Endometrium (tissue), 2 donors: ENCODE data around the gene NKX3-2.
"Not testable (repeated sequence)": the region's sequence is repeated elsewhere in the genome, so short reads cannot be mapped to it uniquely, and the experiment has no call there.

Experiments used
- FAIRE-seq: peaks from 2 replicates; lab custom pipeline; 2012; peaks lifted over from hg19 to GRCh38; lab: Jason Lieb, UNC
- donor health status: control.
- donor health status: control.

Gene NKX3-2

GRCh38 chr4:13543839-13544605 is at the start of gene NKX3-2:
Gene NKX3-2 (minus strand): TSS chr4:13544508. CDS start chr4:13544414, 94 bp downstream.
- no peak for FAIRE-seq

DNA sequence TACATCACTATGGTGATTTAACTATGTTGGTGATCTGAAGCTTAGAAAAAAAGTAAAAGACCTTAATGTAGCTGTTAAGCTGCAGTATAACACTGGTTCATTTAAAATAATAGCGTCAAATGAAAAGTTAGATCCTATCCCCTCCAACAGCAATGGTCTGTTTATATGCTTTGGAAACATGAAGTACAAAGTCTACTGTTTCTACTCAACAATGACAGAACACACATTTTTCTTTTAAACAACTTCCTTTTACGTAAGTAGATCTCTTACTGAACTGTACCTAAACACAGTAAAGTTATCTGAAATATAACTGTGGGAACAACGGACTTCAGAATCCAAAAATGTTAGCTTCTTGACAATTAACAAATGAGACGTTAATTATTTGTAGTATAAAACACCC is 47.9 kb upstream of the NKX3-2 start:
- no peak for FAIRE-seq

- FAIRE-seq = no peak
Measured at GRCh38 chr4:13590766-13591165, 46.5 kb upstream of the NKX3-2 start.

GRCh38 chr4:13588954-13589353 is 44.6 kb upstream of the NKX3-2 start:
- no peak for FAIRE-seq

GRCh38 chr4:13584481-13584880 is 40.2 kb upstream of the NKX3-2 start:
- FAIRE-seq = no peak

DNA sequence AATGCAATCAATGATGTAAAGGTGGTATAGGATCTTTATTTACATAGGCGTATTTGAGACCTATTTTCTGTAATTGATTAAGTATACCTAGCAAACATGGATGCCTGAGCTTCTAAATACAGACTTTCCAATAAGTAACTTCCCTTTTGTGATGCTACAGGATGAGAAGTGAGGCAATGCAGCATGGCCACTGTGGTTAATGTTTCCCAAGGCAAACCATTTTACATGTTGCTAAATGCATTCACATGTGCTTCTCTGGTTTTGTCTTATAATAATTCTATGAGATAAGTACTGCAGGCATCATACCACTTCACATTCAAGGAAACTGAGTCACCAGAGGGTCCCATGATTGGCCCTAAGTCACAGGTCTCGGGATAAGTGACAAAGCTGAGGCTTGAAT is 35.7 kb upstream of the NKX3-2 start:
- FAIRE-seq = no peak

DNA sequence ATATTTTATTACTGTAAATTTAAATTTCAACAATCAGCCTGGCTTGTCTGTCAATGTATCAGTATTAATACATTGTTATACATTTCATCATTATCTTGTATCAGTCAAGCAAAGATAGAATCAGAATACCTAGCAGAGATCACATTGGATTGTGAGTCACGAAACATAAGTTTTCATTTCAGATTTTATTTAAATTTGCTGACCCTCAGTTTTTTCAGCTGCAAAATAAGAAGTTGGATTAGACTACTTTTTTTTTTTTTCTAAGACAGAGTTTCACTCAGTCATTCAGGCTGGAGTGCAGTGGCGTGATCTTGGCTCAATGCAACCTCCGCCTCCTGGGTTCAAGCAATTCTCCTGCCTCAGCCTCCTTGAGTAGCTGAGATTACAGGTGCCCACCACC is 33.4 kb upstream of the NKX3-2 start:
- FAIRE-seq = no peak

DNA sequence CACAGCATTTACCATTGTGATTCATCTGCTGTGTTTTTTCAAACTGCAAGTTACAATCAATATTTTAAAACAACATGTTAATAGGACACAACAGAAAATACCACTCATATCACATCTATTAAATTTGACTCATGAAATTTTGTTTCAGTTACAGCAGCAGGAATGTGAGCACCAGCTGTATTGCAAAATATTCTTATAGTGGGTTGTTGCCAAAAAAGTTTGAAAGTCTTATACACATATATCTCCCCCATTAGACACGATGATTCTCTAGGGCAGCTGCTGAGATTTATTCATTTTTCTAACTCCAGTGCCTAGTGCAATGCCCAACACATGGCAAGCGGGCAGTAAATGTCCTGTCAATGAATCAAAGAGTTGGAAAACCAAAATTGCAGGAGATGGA is 26.6 kb upstream of the NKX3-2 start:
- FAIRE-seq = no peak

GRCh38 chr4:13567125-13567524 is 22.8 kb upstream of the NKX3-2 start:
- FAIRE-seq = no peak

GRCh38 chr4:13562876-13563275 is 18.6 kb upstream of the NKX3-2 start:
- FAIRE-seq = no peak

GRCh38 chr4:13561673-13562072 is 17.4 kb upstream of the NKX3-2 start:
- no peak for FAIRE-seq

GRCh38 chr4:13560111-13560510 is 15.8 kb upstream of the NKX3-2 start:
- not testable (repeated sequence) for FAIRE-seq

DNA sequence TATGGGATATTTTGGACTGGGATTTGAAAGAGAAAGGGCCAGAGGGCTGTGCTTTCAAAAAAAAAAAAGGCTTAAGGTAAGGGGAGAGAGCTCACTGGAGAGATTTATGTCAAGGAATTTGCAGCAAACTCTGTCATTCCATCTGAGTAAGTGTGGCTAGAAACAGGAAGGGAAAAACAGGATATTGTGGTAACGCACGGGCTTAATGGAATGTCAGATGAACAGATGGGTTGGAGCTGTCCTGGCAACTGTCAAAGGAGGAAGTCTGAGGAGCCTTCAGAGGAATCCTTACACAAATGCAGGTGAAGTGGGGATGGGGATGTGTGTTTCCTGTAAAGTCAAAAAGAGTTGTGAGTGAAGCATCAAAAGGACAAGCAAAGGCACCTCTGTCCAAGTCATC is 15.1 kb upstream of the NKX3-2 start:
- no peak for FAIRE-seq

GRCh38 chr4:13558881-13559280 is 14.6 kb upstream of the NKX3-2 start:
- no peak for FAIRE-seq

DNA sequence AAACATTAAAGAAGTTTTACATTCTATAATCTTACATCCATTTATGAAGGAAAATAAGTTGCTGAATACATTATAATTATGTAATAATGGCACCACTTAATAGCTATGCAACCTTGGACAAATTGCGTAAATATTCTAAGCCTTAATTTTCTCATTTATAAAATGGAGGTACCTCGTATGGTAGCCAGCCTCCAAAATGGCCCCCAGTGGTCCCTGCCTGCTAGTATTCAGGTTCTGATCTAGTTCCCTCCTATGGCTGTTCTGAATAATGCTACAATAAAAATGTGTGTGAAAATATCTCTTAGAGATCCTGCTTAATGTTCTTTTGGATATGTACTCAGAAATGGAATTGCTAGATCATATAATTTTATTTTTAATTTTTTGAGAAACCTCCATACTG is 11.0 kb upstream of the NKX3-2 start:
- FAIRE-seq = no peak

- no peak for FAIRE-seq
Measured at GRCh38 chr4:13553081-13553480, 8.8 kb upstream of the NKX3-2 start.

DNA sequence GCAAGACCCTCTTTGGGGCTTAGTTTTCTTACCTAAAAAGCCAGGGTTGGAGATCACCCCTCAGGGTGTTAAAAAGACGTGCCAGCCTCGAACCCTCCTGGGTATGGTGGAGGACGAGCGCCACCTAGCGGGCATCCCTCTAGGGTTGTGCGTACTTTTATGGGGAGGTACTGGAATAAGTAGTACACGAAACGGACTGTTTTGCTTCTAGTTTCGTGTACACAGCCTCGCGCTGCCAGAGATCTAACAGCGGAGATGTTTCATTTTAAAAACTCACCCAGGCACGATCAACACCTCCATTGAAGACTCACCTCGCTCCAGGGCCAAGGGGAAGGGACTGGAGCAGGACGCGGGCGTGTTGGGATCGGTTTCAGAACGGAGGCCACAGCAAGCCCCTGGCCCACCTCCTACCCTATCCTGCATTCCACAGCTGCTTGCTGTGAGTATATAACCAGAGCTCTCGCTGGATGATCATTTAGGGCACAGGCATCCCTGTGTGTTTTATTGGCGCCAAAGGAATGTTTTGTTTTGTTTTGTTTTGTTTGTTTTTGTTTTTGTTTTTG is 4.8 kb upstream of the NKX3-2 start:
- no peak for FAIRE-seq

DNA sequence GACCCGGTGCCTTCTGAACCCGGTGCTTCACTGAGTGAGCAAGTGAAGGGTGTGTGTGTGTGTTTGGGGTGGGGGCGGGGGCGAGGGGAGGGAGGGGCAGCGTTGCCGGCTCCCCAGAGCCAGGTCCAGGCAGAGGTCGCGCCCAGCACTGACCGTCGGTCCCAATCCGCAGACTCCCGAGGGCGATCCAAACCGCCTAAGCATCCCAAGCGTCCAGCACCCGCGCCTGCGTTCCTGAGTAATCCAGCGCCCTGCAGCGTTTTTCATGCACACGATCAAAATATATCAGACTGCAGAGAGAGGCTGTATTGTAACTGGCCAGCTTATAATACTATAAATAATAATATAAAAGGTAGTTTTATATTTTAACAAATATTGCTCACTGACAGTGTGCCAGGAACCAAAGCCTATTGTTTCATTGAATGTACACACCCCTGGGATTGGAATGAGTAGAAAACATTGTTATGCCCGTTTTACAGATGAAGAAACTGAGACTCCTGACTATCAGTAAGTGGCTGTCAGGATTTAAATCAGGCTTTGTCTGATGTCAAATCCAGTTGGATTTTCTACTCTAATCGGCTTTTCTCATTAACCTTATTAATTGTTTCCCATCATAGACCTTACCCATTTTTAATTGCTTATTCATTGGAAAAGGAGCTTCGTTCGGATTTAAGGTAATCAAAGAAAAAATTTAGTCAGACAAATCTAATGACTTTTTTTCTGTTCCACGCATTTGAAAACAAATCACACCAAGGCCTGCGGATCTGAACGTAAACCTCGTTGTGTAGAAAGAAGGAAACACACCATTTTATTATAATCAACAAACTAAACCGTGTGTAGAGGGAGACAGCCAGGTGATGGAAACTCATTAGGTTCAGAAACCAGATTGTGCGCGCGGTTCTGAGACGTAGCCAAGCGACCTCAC is 4.0 kb upstream of the NKX3-2 start:
- FAIRE-seq = no peak

- FAIRE-seq = no peak
Measured at GRCh38 chr4:13547485-13548041, 3.3 kb upstream of the NKX3-2 start.

DNA sequence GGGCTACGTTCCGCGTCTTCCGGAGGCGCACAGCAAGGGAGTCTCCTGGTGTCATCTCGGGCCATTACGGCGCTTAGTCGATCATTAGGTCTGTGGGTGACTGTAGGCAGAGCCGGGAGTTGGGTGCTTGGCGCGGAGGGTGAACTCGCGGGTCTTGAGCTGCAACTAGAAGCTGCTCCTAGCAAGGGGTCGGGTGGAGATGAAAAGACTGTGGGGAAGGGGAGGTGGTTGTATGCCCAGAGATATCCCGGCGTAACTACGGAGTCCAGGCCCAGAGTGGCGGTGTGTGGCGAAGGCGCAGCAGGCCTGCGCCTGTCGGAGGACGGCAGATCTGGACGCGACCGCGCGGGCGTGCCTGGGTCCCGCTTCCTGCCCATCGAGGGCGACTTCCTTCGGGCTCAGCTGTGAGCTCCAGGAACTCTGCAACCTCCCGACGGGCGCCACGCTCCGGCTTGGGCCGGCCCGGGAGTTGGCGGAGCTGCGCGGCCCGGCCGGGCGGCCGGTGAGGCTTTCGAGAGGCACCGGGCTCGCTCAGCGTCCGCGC is 2.7 kb upstream of the NKX3-2 start:
- no peak for FAIRE-seq

DNA sequence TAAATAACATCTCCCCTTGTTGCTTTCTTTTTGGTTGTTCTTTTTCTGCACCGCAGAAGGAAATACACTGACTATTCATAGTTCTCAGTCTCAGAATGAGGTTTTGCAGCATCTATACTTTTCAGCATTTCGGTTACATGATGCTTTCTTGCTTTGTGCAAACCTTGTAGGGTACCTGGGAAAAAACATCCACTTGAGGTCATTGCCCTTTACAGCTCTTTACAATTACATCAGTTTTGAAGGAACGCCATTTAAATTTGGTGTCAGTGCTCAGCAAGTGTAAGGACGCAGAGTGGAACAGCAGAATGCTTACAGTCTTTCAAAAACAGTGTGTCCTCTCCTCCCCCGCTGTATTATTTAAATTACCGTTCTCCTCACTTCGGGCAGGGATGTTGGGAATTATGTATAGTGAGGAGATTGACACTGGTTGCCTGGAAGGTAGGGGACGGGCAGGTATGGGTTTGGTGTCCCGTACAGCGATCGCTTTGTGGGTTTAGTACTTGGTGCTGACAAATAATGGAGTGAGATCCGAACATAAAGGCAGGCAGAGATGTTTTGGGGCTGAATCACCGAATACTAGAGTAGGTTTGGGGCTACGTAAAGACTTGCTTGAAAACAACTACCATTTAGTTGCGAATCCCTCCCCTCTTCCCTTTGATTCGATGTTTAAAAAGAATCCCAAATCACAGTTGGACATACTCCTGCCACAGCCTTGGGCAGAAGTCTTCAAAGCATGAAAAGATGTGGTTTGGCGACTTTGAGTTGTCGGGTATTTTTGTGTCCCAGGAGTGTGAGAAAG is 2.0 kb upstream of the NKX3-2 start:
- FAIRE-seq = no peak

- no peak for FAIRE-seq
Measured at GRCh38 chr4:13545394-13545808, 1.1 kb upstream of the NKX3-2 start.
